Endothelial cell of umbilical vein (primary cell): Measurements from ENCODE around the gene MAPK8IP2. TPM values are rescaled to one million over a fixed set of nuclear protein-coding genes. Genes with fewer than 3 reads are reported as not detected.

Experiments
- BruUV-seq: library from RNA; stranded (reverse); fragments of 400-500 nt; replicated peaks from 2 replicates; lab custom pipeline; 2021; lab: Mats Ljungman, UMichigan
- CTCF ChIA-PET: fragments of 300-600, 350-600 bp; sonication (Branson Sonifier 250); formaldehyde crosslinking; loops from one replicate; lab custom pipeline; 2021; ENCODE audit warnings: antibody characterized with exemption, inconsistent platforms; lab: Charles Lee
- POLR2A ChIA-PET: fragments of 300-600, 350-600 bp; sonication (Branson Sonifier 250); formaldehyde crosslinking; loops from one replicate; lab custom pipeline; 2021; ENCODE audit warnings: antibody characterized with exemption, inconsistent platforms; lab: Charles Lee
- DNase-seq: peaks from one replicate; pipeline ENCODE4 v3.0.0-alpha.2; 2011; ENCODE audit warnings: low read depth, low spot score
- FAIRE-seq: peaks from 2 replicates; lab custom pipeline; 2011; peaks lifted over from hg19 to GRCh38; lab: Jason Lieb, UNC
- H2AFZ ChIP-seq: 2 replicates; pipeline ENCODE4 v1.6.0; 2012; ENCODE audit warnings: low read depth, low read length, control low read depth, inconsistent platforms
- H3K27ac ChIP-seq: 2 replicates; pipeline ENCODE4 v1.5.1; 2011; ENCODE audit warnings: low read depth, mild to moderate bottlenecking, control low read depth, low read length, moderate library complexity; ENCODE audit not compliant: insufficient read depth
- H3K27me3 ChIP-seq, 2 experiments: 2 replicates each; pipeline versions ENCODE4 v1.6.0 to v1.6.1; 2011; ENCODE audit warnings: low read length in 2 of 2, mixed read lengths in 1 of 2; ENCODE audit not compliant: control insufficient read depth in 2 of 2, insufficient read depth in 2 of 2
- H3K36me3 ChIP-seq, 2 experiments: 2 replicates in 1 of 2; 3 replicates in 1 of 2; pipeline ENCODE4 v1.5.1; 2011; ENCODE audit warnings: low read length in 2 of 2, mild to moderate bottlenecking in 1 of 2, moderate library complexity in 1 of 2; ENCODE audit not compliant: control insufficient read depth in 2 of 2, insufficient read depth in 2 of 2; ENCODE audit errors: extremely low read depth in 1 of 2
- H3K4me1 ChIP-seq: 3 replicates; pipeline ENCODE4 v1.5.1; 2011; ENCODE audit warnings: mild to moderate bottlenecking, low read length; ENCODE audit not compliant: control insufficient read depth, insufficient read depth; ENCODE audit errors: extremely low read depth
- H3K4me2 ChIP-seq: 2 replicates; pipeline ENCODE4 v1.6.1; 2011; ENCODE audit warnings: low read length, control low read depth, mixed read lengths; ENCODE audit not compliant: insufficient read depth
- H3K4me3 ChIP-seq, 3 experiments: fragments of 200-600 bp in 1 of 3; sonication (generic), shearing (Covaris generic) in 1 of 3; replicated peaks in 1 of 3; 2 replicates each; pipeline ENCODE4 v1.5.1; 2011 to 2016; ENCODE audit warnings: control low read depth in 3 of 3, low read length in 3 of 3, mild to moderate bottlenecking in 2 of 3, inconsistent platforms in 1 of 3, low read depth in 1 of 3, moderate library complexity in 1 of 3; ENCODE audit not compliant: insufficient read depth in 1 of 3
- H3K79me2 ChIP-seq: 2 replicates; pipeline ENCODE4 v1.6.0; 2012; ENCODE audit warnings: low read length, inconsistent platforms; ENCODE audit not compliant: control insufficient read depth, insufficient read depth
- H3K9ac ChIP-seq: replicated peaks from 2 replicates; pipeline ENCODE3; 2011; ENCODE audit warnings: low read length, control low read depth; ENCODE audit not compliant: insufficient read depth; ENCODE audit errors: extremely low read depth
- H3K9me1 ChIP-seq: replicated peaks from 3 replicates; pipeline ENCODE4 v1.6.0; 2011; ENCODE audit warnings: mild to moderate bottlenecking, low read length; ENCODE audit not compliant: control insufficient read depth, insufficient read depth; ENCODE audit errors: extremely low read depth
- H3K9me3 ChIP-seq: replicated peaks from 2 replicates; pipeline ENCODE4 v1.5.1; 2012; ENCODE audit warnings: low read length, inconsistent platforms; ENCODE audit not compliant: control insufficient read depth, insufficient read depth
- H4K20me1 ChIP-seq: replicated peaks from 2 replicates; pipeline ENCODE3; 2011; ENCODE audit warnings: mild to moderate bottlenecking, low read length; ENCODE audit not compliant: control insufficient read depth, insufficient read depth; ENCODE audit errors: extremely low read depth
- GATA2 ChIP-seq: IDR thresholded peaks from 2 replicates; pipeline ENCODE4 v1.7.0; 2011; ENCODE audit warnings: low read depth, mild to moderate bottlenecking, moderate library complexity, mixed read lengths, low read length; ENCODE audit not compliant: insufficient read length, insufficient read depth
- JUN ChIP-seq: IDR thresholded peaks from 2 replicates; pipeline ENCODE4 v1.6.1; 2011; ENCODE audit warnings: borderline replicate concordance, low read depth; ENCODE audit not compliant: insufficient read length, insufficient read depth
- MYC ChIP-seq: IDR thresholded peaks from one replicate; pipeline ENCODE4 v1.6.1; 2011; ENCODE audit warnings: mild to moderate bottlenecking, low read depth, low read length
- POLR2AphosphoS5 ChIP-seq: IDR thresholded peaks from 2 replicates; pipeline ENCODE4 v1.6.1; 2012; ENCODE audit warnings: low read depth, mild to moderate bottlenecking, control low read depth, low read length, moderate library complexity; ENCODE audit not compliant: insufficient read depth
- dilution Hi-C: fragments of 300-500 bp; cut with MboI; formaldehyde crosslinking; loops from one replicate; pipeline ENCODE4 v1.15.0; 2019; ENCODE audit warnings: low sequenced_read_pairs; ENCODE audit not compliant: extremely low pct_ligation_motif_present
- intact Hi-C: fragments of 100-400 bp; cut with micrococcal nuclease; formaldehyde crosslinking; loops from one replicate; pipeline ENCODE4 v1.10.0; 2022
- polyA plus RNA-seq, 4 experiments: library from polyadenylated mRNA; depleted of rRNA in 3 of 4; stranded (reverse) in 3 of 4; unstranded in 1 of 4; fragments of >200 nt; gene quantifications; 2 replicates each; pipeline versions ENCODE4 v1.2.1 to v1.2.3, GENCODE V29; 2011 to 2012; ENCODE audit warnings: missing spikeins in 1 of 4
- total RNA-seq: library from RNA; stranded (reverse); gene quantifications from 2 replicates; pipeline ENCODE4 v1.2.3, GENCODE V29; 2021
- TF ChIP-seq, protein P1 (sequence below): IDR thresholded peaks from 2 replicates; pipeline ENCODE4 v1.6.1; 2011; ENCODE audit not compliant: insufficient read depth, insufficient read length

The MAPK8IP2 gene
- total and polyA plus RNA-seq, 2 donors (not counting 3 experiments of a cell fraction or from before 2014, with no cell fraction given) = 0.21 to 0.31 TPM

GRCh38 chr22:50581031-50581949 is 19.3 kb upstream of the MAPK8IP2 start:
- dilution Hi-C loops = no loop called here
- peak overlapping the region; percentile 66 for H3K4me2 ChIP-seq
- H3K4me3 ChIP-seq = peak overlapping the region in 2 of 3 experiments; percentile 73 to 85
- no peaks in the 10 kb centered on the region for H3K9me1 ChIP-seq
- H3K36me3 ChIP-seq = peaks cover 0 to 7% of the 10 kb centered on the region in 2 experiments
- peak overlapping the region; percentile 96 for H3K9ac ChIP-seq
- no peak for FAIRE-seq
- peaks cover 13% of the 10 kb centered on the region for H3K4me1 ChIP-seq
- ChIA-PET CTCF (interaction anchor here (1.3 to 3.5 kb wide), 2 partner anchors 15 to 40 kb away, joined by 5 to 17 read pairs; no protein-coding TSS in a partner anchor), POLR2A (no interaction called here)
- intact Hi-C loops = no loop called here
- no peak overlapping the region for H2AFZ ChIP-seq
- no peaks in the 10 kb centered on the region for H3K27me3 ChIP-seq
- TSS peak; percentile 45 for BruUV-seq
- no peak overlapping the region for H3K27ac ChIP-seq
- peaks cover 8% of the 10 kb centered on the region for H3K79me2 ChIP-seq
- TF ChIP-seq MYC (no peak), POLR2AphosphoS5 (no peak), GATA2 (no peak), JUN (no peak)
- TF ChIP-seq, protein P1, sequence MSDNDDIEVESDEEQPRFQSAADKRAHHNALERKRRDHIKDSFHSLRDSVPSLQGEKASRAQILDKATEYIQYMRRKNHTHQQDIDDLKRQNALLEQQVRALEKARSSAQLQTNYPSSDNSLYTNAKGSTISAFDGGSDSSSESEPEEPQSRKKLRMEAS = no peak
- no peaks in the 10 kb centered on the region for H3K9me3 ChIP-seq
- H4K20me1 ChIP-seq = no peaks in the 10 kb centered on the region
- no peak for DNase-seq
